CD14-positive monocyte (primary cell): ENCODE measurements around the gene PCED1B. TPM values are rescaled to one million over a fixed set of nuclear protein-coding genes. Genes with fewer than 3 reads are reported as not detected.

Source experiments
- DNase-seq, 3 donors: peaks; one replicate each; pipeline ENCODE4 v3.0.0-alpha.2; 2011 to 2022
- H2AFZ ChIP-seq: 2 replicates; pipeline ENCODE4 v1.6.0; 2012; ENCODE audit warnings: mild to moderate bottlenecking, low read depth, low read length, inconsistent platforms; ENCODE audit not compliant: insufficient read depth, poor library complexity, severe bottlenecking
- H3K27ac ChIP-seq, 2 donors: 1 replicate in 1 of 2; 2 replicates in 1 of 2; pipeline ENCODE4 v1.5.1; 2012 to 2013; ENCODE audit warnings: low read length in 2 of 2, control low read depth in 1 of 2, inconsistent platforms in 1 of 2, low read depth in 1 of 2, mild to moderate bottlenecking in 1 of 2
- H3K27me3 ChIP-seq, 2 donors: one replicate each; pipeline versions ENCODE4 v1.6.0 to v1.6.1; 2011 to 2013; ENCODE audit warnings: low read length in 2 of 2; ENCODE audit not compliant: control insufficient read depth in 2 of 2, insufficient read depth in 2 of 2
- H3K36me3 ChIP-seq, 2 donors: replicated peaks in 1 of 2; 1 replicate in 1 of 2; 2 replicates in 1 of 2; pipeline versions ENCODE4 v1.5.1 to v1.6.1; 2012 to 2013; ENCODE audit warnings: low read length in 2 of 2, control low read depth in 1 of 2, inconsistent platforms in 1 of 2, mild to moderate bottlenecking in 1 of 2; ENCODE audit not compliant: insufficient read depth in 2 of 2, control insufficient read depth in 1 of 2
- H3K4me1 ChIP-seq, 2 donors: 1 replicate in 1 of 2; 2 replicates in 1 of 2; pipeline versions ENCODE4 v1.5.1 to v1.6.1; 2012 to 2013; ENCODE audit warnings: low read length in 2 of 2, control low read depth in 1 of 2, inconsistent platforms in 1 of 2, mild to moderate bottlenecking in 1 of 2, moderate library complexity in 1 of 2; ENCODE audit not compliant: insufficient read depth in 2 of 2, control insufficient read depth in 1 of 2
- H3K4me2 ChIP-seq: replicated peaks from 2 replicates; pipeline ENCODE3; 2012; ENCODE audit warnings: low read length, moderate library complexity, mild to moderate bottlenecking; ENCODE audit not compliant: poor library complexity, severe bottlenecking; ENCODE audit errors: extremely low read depth
- H3K4me3 ChIP-seq, 3 experiments: fragments of 200-600 bp in 1 of 3; sonication (generic) in 1 of 3; replicated peaks in 1 of 3; 1 replicate in 2 of 3; 2 replicates in 1 of 3; pipeline ENCODE4 v1.5.1; 2011 to 2013; ENCODE audit warnings: low read length in 3 of 3, mild to moderate bottlenecking in 3 of 3, control low read depth in 2 of 3, low read depth in 2 of 3, inconsistent platforms in 1 of 3, moderate library complexity in 1 of 3
- H3K79me2 ChIP-seq: 2 replicates; pipeline ENCODE4 v1.6.0; 2012; ENCODE audit warnings: mild to moderate bottlenecking, control low read depth, inconsistent platforms, low read length, moderate library complexity; ENCODE audit not compliant: insufficient read depth
- H3K9ac ChIP-seq: 2 replicates; pipeline ENCODE4 v1.6.0; 2017; ENCODE audit warnings: low read length, mild to moderate bottlenecking; ENCODE audit not compliant: insufficient read depth, poor library complexity, severe bottlenecking
- H3K9me3 ChIP-seq, 2 donors: replicated peaks in 1 of 2; 1 replicate in 1 of 2; 2 replicates in 1 of 2; pipeline versions ENCODE4 v1.5.1 to v1.6.1; 2012 to 2013; ENCODE audit warnings: low read length in 2 of 2, control low read depth in 1 of 2; ENCODE audit not compliant: control insufficient read depth in 1 of 2, insufficient read depth in 1 of 2
- H4K20me1 ChIP-seq: 2 replicates; pipeline ENCODE4 v1.6.0; 2012; ENCODE audit warnings: mild to moderate bottlenecking, low read length, control low read depth, moderate library complexity; ENCODE audit not compliant: insufficient read depth
- H3K27ac Mint-ChIP-seq, 7 donors: one replicate each; pipeline ENCODE4 v1.8.0; 2020; ENCODE audit warnings: mild to moderate bottlenecking in 7 of 7, mixed read lengths in 7 of 7, moderate library complexity in 6 of 7, inconsistent platforms in 2 of 7
- H3K27me3 Mint-ChIP-seq, 3 donors: one replicate each; pipeline ENCODE4 v1.8.0; 2021 to 2022; ENCODE audit warnings: low read depth in 3 of 3, mild to moderate bottlenecking in 3 of 3, mixed read lengths in 3 of 3, moderate library complexity in 3 of 3, inconsistent platforms in 1 of 3
- H3K36me3 Mint-ChIP-seq, 2 donors: one replicate each; pipeline ENCODE4 v1.8.0; 2020; ENCODE audit warnings: mixed read lengths in 2 of 2, inconsistent platforms in 1 of 2, mild to moderate bottlenecking in 1 of 2
- H3K4me1 Mint-ChIP-seq: one replicate; pipeline ENCODE4 v1.8.0; 2020; ENCODE audit warnings: mild to moderate bottlenecking, mixed read lengths
- H3K4me3 Mint-ChIP-seq, 2 donors: one replicate each; pipeline ENCODE4 v1.8.0; 2020; ENCODE audit warnings: mild to moderate bottlenecking in 2 of 2, mixed read lengths in 2 of 2, moderate library complexity in 1 of 2
- H3K9me3 Mint-ChIP-seq, 7 donors: one replicate each; pipeline ENCODE4 v1.8.0; 2020 to 2022; ENCODE audit warnings: mixed read lengths in 7 of 7, mild to moderate bottlenecking in 6 of 7, moderate library complexity in 6 of 7, inconsistent platforms in 2 of 7
- CTCF ChIP-seq: fragments of 200-600 bp; IDR thresholded peaks from one replicate; pipeline ENCODE4 v1.8.0; 2022; ENCODE audit warnings: antibody characterized with exemption, mild to moderate bottlenecking
- WGBS: methylation state at CpG from one replicate; pipeline ENCODE4 v1.1.5; 2013; ENCODE audit warnings: missing lambda C conversion rate; ENCODE audit not compliant: insufficient coverage; 5-methylcytosine and 5-hydroxymethylcytosine counted together
- intact Hi-C, 2 donors: fragments of 100-400 bp; cut with micrococcal nuclease; formaldehyde crosslinking; loops; one replicate each; pipeline versions ENCODE4 v1.15.0 to v1.15.1; 2023
- polyA plus RNA-seq, 3 donors: library from polyadenylated mRNA; depleted of rRNA in 1 of 3; unstranded in 2 of 3; stranded (reverse) in 1 of 3; fragments of 300-500 nt in 2 of 3; fragments of >200 nt in 1 of 3; fragmentation: Illumina TruSeq in 2 of 3; gene quantifications; 1 replicate in 2 of 3; 2 replicates in 1 of 3; pipeline ENCODE4 v1.2.3, GENCODE V29; 2012 to 2021

The PCED1B gene
- polyA plus RNA-seq, 3 donors, result 0.10 to 0.65 TPM; not detected in 1

- no peaks in the 10 kb centered on the region for H4K20me1 ChIP-seq
- H3K27me3 ChIP-seq, result peaks cover 5 to 16% of the 10 kb centered on the region in 2 donors
- peak overlapping the region; percentile 45 to 88 (median 56) for H3K4me3 ChIP-seq
- Mint-ChIP-seq H3K27ac (peak overlapping the region in 3 of 7 donors; percentile 11 to 70 (median 51)), H3K4me1 (peaks cover 43% of the 10 kb centered on the region), H3K36me3 (no peaks in the 10 kb centered on the region), H3K27me3 (peaks cover 16 to 22% (median 17%) of the 10 kb centered on the region in 3 donors), H3K4me3 (peak overlapping the region; percentile 87 to 95), H3K9me3 (peaks cover 0 to 2% (median 0%) of the 10 kb centered on the region in 7 donors)
- H3K36me3 ChIP-seq, result no peaks in the 10 kb centered on the region
- no peak for TF ChIP-seq CTCF
- H3K4me2 ChIP-seq, result peak overlapping the region; percentile 98
- no peak overlapping the region for H3K27ac ChIP-seq
- H2AFZ ChIP-seq, result peak overlapping the region; percentile 93
- no peaks in the 10 kb centered on the region for H3K9me3 ChIP-seq
- H3K79me2 ChIP-seq, result no peaks in the 10 kb centered on the region
- H3K4me1 ChIP-seq, result peaks cover 30 to 47% of the 10 kb centered on the region in 2 donors
- intact Hi-C loops, result no loop called here
- H3K9ac ChIP-seq, result peak overlapping the region; percentile 60
- WGBS, result 13% methylated on average over 10 of the region's 17 CpGs
- DNase-seq, result no peak
Observed at GRCh38 chr12:47078733-47079467, 521 bp upstream of the PCED1B start.

DNA sequence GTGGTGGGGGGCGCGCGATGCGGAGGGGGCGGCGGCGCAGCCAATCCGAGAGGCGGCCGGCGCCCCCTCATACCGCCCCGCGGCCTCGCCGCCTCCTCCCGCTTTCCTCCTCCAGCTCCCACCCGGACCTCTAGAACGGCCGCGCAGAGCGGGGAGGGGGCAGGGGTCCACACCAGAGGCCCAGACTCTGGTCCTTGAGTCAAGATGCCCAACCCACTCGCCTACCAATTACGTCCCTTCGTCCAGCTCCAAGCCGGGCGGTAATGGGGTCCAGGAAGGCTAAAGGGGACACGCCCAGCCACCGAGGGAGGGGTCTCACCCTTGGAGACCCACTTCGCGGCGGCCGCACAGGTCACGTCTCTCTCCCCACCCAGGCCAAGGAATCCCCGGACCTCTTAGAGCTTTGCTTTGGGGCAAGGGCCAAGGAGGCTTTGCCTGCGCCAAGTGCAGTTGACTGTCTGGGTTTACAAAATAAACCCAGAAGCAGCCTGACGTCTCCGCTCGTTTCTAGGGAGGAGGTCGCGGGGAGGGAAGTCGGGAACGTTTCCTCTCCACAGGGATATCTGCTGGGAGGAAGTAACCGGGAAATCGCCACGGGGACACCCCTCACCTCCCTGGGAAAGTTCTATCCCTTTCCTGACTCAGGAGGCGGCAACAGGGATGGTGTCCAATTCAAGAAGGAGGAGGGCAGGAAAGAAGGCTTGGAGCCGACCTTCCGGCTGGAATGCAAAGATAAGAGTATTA, 732 bp downstream of the PCED1B start:
- H2AFZ ChIP-seq, result peak overlapping the region; percentile 93

More for the DNA sequence above, 732 bp downstream of the PCED1B start:
- H4K20me1 ChIP-seq, result no peaks in the 10 kb centered on the region
- H3K79me2 ChIP-seq, result no peaks in the 10 kb centered on the region
- intact Hi-C loops, result loop anchor here (5.0 to 10.0 kb wide), 3 partner anchors 137 to 315 kb away; no protein-coding TSS in a partner anchor
- peak overlapping the region; percentile 98 for H3K4me2 ChIP-seq
- Mint-ChIP-seq H3K36me3 (no peaks in the 10 kb centered on the region), H3K27ac (peak overlapping the region; percentile 43 to 89 (median 86)), H3K4me3 (peak overlapping the region; percentile 95 to 100), H3K9me3 (peaks cover 0 to 2% (median 0%) of the 10 kb centered on the region in 7 donors), H3K4me1 (peaks cover 53% of the 10 kb centered on the region), H3K27me3 (peaks cover 15 to 22% (median 16%) of the 10 kb centered on the region in 3 donors)
- TF ChIP-seq CTCF, result no peak
- H3K9ac ChIP-seq, result peak overlapping the region; percentile 60
- WGBS, result 0% methylated on average over 40 of the region's 49 CpGs
- DNase-seq, result peak in 2 of 3 donors; percentile 14 to 21
- peak overlapping the region in 1 of 2 donors; percentile 72 for H3K27ac ChIP-seq
- no peaks in the 10 kb centered on the region for H3K9me3 ChIP-seq
- no peaks in the 10 kb centered on the region for H3K36me3 ChIP-seq
- peaks cover 34 to 53% of the 10 kb centered on the region in 2 donors for H3K4me1 ChIP-seq
- H3K27me3 ChIP-seq, result peaks cover 5 to 16% of the 10 kb centered on the region in 2 donors
- H3K4me3 ChIP-seq, result peak overlapping the region; percentile 56 to 88 (median 56)
